WTC11 (cell line): ENCODE data around the gene NEK6. TPM values are rescaled to one million over a fixed set of nuclear protein-coding genes. Genes with fewer than 3 reads are reported as not detected.

Source experiments
- ATAC-seq: fragments of 200-7000 bp; cut with Tn5 transposase; 2 replicates; pipeline ENCODE4 v1.10.0; 2021; ENCODE audit warnings: mild to moderate bottlenecking, moderate library complexity
- CTCF ChIA-PET: fragments of 300-600 bp; sonication (Branson Sonifier 250); formaldehyde crosslinking; loops from one replicate; lab custom pipeline; 2021; ENCODE audit warnings: antibody characterized with exemption; lab: Charles Lee
- POLR2A ChIA-PET: fragments of 350-600 bp; sonication (Branson Sonifier 250); formaldehyde crosslinking; loops from one replicate; lab custom pipeline; 2021; ENCODE audit warnings: antibody characterized with exemption; lab: Charles Lee
- DNase-seq: peaks from one replicate; pipeline ENCODE4 v3.0.0; 2021; ENCODE audit warnings: low spot score
- H3K27ac Mint-ChIP-seq: 2 replicates; pipeline ENCODE4 v1.8.0; 2021; ENCODE audit warnings: mixed read lengths
- H3K27me3 Mint-ChIP-seq: 2 replicates; pipeline ENCODE4 v1.8.0; 2021; ENCODE audit warnings: low read depth, mild to moderate bottlenecking, moderate library complexity, mixed read lengths
- H3K36me3 Mint-ChIP-seq: 2 replicates; pipeline ENCODE4 v1.8.0; 2021; ENCODE audit warnings: mixed read lengths
- H3K4me1 Mint-ChIP-seq: 2 replicates; pipeline ENCODE4 v1.8.0; 2022; ENCODE audit warnings: mixed read lengths
- H3K4me3 Mint-ChIP-seq: 2 replicates; pipeline ENCODE4 v1.8.0; 2021; ENCODE audit warnings: mild to moderate bottlenecking, moderate library complexity, mixed read lengths
- H3K9me3 Mint-ChIP-seq: 2 replicates; pipeline ENCODE4 v1.8.0; 2021; ENCODE audit warnings: mixed read lengths
- ATF6 ChIP-seq: sonication (generic); formaldehyde crosslinking; IDR thresholded peaks from 2 replicates; pipeline ENCODE4 v1.8.1; 2023; ENCODE audit warnings: mild to moderate bottlenecking, missing genetic modification reagents
- CREM ChIP-seq: sonication (generic); formaldehyde crosslinking; IDR thresholded peaks from 2 replicates; pipeline ENCODE4 v1.8.1; 2022; ENCODE audit warnings: mild to moderate bottlenecking, missing genetic modification reagents, moderate library complexity
- E2F5 ChIP-seq: sonication (generic); formaldehyde crosslinking; IDR thresholded peaks from 2 replicates; pipeline ENCODE4 v1.8.1; 2022; ENCODE audit warnings: mild to moderate bottlenecking, moderate library complexity, missing genetic modification reagents
- ELF4 ChIP-seq: sonication (generic); formaldehyde crosslinking; IDR thresholded peaks from 2 replicates; pipeline ENCODE4 v1.8.1; 2022; ENCODE audit warnings: low read depth, mild to moderate bottlenecking, moderate library complexity, missing genetic modification reagents
- ETV6 ChIP-seq: sonication (generic); formaldehyde crosslinking; IDR thresholded peaks from 2 replicates; pipeline ENCODE4 v1.8.1; 2022; ENCODE audit warnings: mild to moderate bottlenecking, missing genetic modification reagents
- GRHL2 ChIP-seq: fragments of 250-450 bp; sonication (Bioruptor Pico); IDR thresholded peaks from 2 replicates; pipeline ENCODE4 v1.8.0; 2022; ENCODE audit warnings: mild to moderate bottlenecking, moderate library complexity; ENCODE audit not compliant: insufficient replicate concordance, severe bottlenecking
- GTF2I ChIP-seq: fragments of 250-450 bp; sonication (Bioruptor Pico); conservative IDR thresholded peaks from 2 replicates; pipeline ENCODE4 v1.4.0; 2021; ENCODE audit warnings: mild to moderate bottlenecking
- HMGA2 ChIP-seq: fragments of 250-450 bp; sonication (Bioruptor Pico); IDR thresholded peaks from 2 replicates; pipeline ENCODE4 v1.4.0; 2021; ENCODE audit warnings: mild to moderate bottlenecking, moderate library complexity
- IRF2 ChIP-seq: sonication (generic); formaldehyde crosslinking; IDR thresholded peaks from 2 replicates; pipeline ENCODE4 v1.8.0; 2022; ENCODE audit warnings: low read depth, missing genetic modification reagents, borderline replicate concordance
- MAX ChIP-seq: sonication (generic); formaldehyde crosslinking; IDR thresholded peaks from 2 replicates; pipeline ENCODE4 v1.8.0; 2022; ENCODE audit warnings: mild to moderate bottlenecking, missing genetic modification reagents
- MYBL2 ChIP-seq: sonication (generic); formaldehyde crosslinking; IDR thresholded peaks from 2 replicates; pipeline ENCODE4 v1.8.1; 2023; ENCODE audit warnings: mild to moderate bottlenecking, moderate library complexity, missing genetic modification reagents
- NFYB ChIP-seq: sonication (generic); formaldehyde crosslinking; conservative IDR thresholded peaks from 2 replicates; pipeline ENCODE4 v1.8.0; 2022; ENCODE audit warnings: low read depth, missing genetic modification reagents
- NR1H2 ChIP-seq: sonication (generic); formaldehyde crosslinking; IDR thresholded peaks from 2 replicates; pipeline ENCODE4 v1.9.0; 2021; ENCODE audit warnings: mild to moderate bottlenecking, moderate library complexity, missing genetic modification reagents
- NR3C1 ChIP-seq: sonication (generic); formaldehyde crosslinking; conservative IDR thresholded peaks from 2 replicates; pipeline ENCODE4 v1.8.1; 2023; ENCODE audit warnings: low read depth, mild to moderate bottlenecking, missing genetic modification reagents
- USF1 ChIP-seq: sonication (generic); formaldehyde crosslinking; IDR thresholded peaks from 2 replicates; pipeline ENCODE4 v1.8.0; 2022; ENCODE audit warnings: mild to moderate bottlenecking, missing genetic modification reagents
- ZNF138 ChIP-seq: sonication (generic); formaldehyde crosslinking; conservative IDR thresholded peaks from 2 replicates; pipeline ENCODE4 v1.8.1; 2022; ENCODE audit warnings: mild to moderate bottlenecking, moderate library complexity, missing genetic modification reagents
- ZNF671 ChIP-seq: fragments of 250-450 bp; sonication (Bioruptor Pico); IDR thresholded peaks from 2 replicates; pipeline ENCODE4 v1.8.0; 2021; ENCODE audit warnings: mild to moderate bottlenecking
- total RNA-seq: library from RNA; stranded (reverse); gene quantifications from 3 replicates; pipeline ENCODE4 v1.2.3, GENCODE V29; 2021
- TF ChIP-seq, protein P1 (sequence below): sonication (generic); formaldehyde crosslinking; IDR thresholded peaks from 2 replicates; pipeline ENCODE4 v1.8.0; 2023; ENCODE audit warnings: mild to moderate bottlenecking, missing genetic modification reagents
- TF ChIP-seq, protein P2 (sequence below): sonication (generic); formaldehyde crosslinking; IDR thresholded peaks from 2 replicates; pipeline ENCODE4 v1.8.1; 2023; ENCODE audit warnings: mild to moderate bottlenecking, missing genetic modification reagents, moderate library complexity
- TF ChIP-seq, protein P3 (sequence below): sonication (generic); formaldehyde crosslinking; IDR thresholded peaks from 2 replicates; pipeline ENCODE4 v1.8.1; 2022; ENCODE audit warnings: missing genetic modification reagents, borderline replicate concordance

NEK6 gene
- total RNA-seq, 1 experiment from 2014 or later: 23.0 TPM

- no peak for ATAC-seq
- no peak for DNase-seq
- no peaks in the 10 kb centered on the region for H3K27me3 Mint-ChIP-seq
- TF ChIP-seq NFYB: no peak
- no peak for TF ChIP-seq ETV6 (CRISPR knock-in tag)
- TF ChIP-seq MYBL2 (CRISPR knock-in tag): no peak
- TF ChIP-seq ATF6: no peak
- TF ChIP-seq, all 79 proteins: peak for 0
- Mint-ChIP-seq H3K36me3 (peaks cover 2% of the 10 kb centered on the region; the same call in 1 of the 2 replicates), H3K4me3 (no peak overlapping the region), H3K4me1 (peaks cover 9% of the 10 kb centered on the region; the same call in 1 of the 2 replicates), H3K27ac (no peak overlapping the region; the same call in 1 of the 2 replicates), H3K9me3 (no peaks in the 10 kb centered on the region)
- ChIA-PET POLR2A (no interaction called here), CTCF (no interaction called here)
Observed at GRCh38 chr9:124364141-124364540, 106.4 kb downstream of the NEK6 start.

DNA sequence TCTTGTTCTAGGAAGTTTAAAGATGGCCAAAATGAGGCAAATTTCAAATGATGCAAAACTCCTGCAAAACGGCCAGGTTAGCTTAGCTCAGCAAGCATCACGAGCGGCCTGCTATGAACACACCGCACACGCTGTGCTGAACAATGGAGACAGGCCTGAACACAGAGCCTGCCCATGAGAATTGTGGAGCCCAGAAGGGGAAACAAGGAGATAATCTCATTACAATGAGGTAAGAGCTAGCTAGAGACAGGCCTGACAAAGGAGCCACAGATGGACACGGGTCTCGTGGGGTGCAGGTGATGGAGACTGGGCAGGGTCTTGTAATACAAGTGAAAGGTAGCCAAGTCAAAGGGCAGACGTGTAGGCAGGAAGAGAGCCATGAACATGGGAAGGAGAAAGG is 107.3 kb downstream of the NEK6 start:
- ChIA-PET CTCF (interaction anchor here (1.6 kb wide), 1 partner anchor 28 kb away, joined by 4 read pairs; no protein-coding TSS in a partner anchor), POLR2A (no interaction called here)
- no peak for DNase-seq
- Mint-ChIP-seq H3K4me3 (no peak overlapping the region), H3K9me3 (no peaks in the 10 kb centered on the region), H3K27ac (peak overlapping the region; percentile 1; the same call in 1 of the 2 replicates), H3K36me3 (peaks cover 2% of the 10 kb centered on the region; the same call in 1 of the 2 replicates), H3K4me1 (peaks cover 12% of the 10 kb centered on the region), H3K27me3 (no peaks in the 10 kb centered on the region)
- ATAC-seq: no peak
- no peak for TF ChIP-seq ELF4
- TF ChIP-seq MAX: no peak
- TF ChIP-seq E2F5 (CRISPR knock-in tag): no peak
- TF ChIP-seq, protein P1, sequence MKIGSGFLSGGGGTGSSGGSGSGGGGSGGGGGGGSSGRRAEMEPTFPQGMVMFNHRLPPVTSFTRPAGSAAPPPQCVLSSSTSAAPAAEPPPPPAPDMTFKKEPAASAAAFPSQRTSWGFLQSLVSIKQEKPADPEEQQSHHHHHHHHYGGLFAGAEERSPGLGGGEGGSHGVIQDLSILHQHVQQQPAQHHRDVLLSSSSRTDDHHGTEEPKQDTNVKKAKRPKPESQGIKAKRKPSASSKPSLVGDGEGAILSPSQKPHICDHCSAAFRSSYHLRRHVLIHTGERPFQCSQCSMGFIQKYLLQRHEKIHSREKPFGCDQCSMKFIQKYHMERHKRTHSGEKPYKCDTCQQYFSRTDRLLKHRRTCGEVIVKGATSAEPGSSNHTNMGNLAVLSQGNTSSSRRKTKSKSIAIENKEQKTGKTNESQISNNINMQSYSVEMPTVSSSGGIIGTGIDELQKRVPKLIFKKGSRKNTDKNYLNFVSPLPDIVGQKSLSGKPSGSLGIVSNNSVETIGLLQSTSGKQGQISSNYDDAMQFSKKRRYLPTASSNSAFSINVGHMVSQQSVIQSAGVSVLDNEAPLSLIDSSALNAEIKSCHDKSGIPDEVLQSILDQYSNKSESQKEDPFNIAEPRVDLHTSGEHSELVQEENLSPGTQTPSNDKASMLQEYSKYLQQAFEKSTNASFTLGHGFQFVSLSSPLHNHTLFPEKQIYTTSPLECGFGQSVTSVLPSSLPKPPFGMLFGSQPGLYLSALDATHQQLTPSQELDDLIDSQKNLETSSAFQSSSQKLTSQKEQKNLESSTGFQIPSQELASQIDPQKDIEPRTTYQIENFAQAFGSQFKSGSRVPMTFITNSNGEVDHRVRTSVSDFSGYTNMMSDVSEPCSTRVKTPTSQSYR (CRISPR knock-in tag): no peak
- TF ChIP-seq, protein P2, sequence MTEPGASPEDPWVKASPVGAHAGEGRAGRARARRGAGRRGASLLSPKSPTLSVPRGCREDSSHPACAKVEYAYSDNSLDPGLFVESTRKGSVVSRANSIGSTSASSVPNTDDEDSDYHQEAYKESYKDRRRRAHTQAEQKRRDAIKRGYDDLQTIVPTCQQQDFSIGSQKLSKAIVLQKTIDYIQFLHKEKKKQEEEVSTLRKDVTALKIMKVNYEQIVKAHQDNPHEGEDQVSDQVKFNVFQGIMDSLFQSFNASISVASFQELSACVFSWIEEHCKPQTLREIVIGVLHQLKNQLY: no peak
- no peak for TF ChIP-seq ZNF138 (CRISPR knock-in tag)
- no peak for TF ChIP-seq HMGA2
- TF ChIP-seq NR3C1 (CRISPR knock-in tag): no peak

DNA sequence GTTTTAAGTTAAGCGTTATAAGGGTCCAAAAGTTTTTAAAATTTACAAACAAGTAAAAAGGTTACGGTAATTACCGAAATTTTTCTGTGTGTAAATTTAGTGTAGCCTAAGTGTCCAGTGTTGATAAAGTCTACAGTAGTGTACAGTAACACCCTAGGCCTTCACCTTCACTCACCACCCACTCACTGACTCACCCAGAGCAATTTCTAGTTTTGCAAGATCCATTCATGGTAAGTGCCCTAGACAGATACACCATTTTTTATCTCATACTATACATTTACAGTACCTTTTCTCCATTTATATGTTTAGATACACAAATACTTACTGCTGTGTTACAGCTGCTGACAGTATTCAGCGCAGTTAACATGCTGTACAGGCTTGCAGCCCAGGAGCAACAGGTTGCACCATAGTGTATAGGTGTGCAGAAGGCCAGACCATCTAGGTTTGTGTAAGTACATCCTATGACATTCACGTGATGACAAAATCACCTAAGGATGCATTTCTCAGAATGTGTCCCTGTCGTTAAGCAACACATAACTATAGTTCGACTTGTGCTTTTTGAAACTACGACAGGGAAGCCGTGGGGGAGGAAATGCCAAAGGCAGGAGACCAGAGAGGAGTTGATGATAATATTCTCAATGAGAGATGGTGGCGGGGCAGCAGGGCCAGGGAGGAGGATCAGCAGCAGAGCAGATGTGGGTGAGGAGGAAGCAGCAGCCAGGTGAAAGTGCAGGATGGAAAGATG is 108.9 kb downstream of the NEK6 start:
- TF ChIP-seq NFYB: no peak
- TF ChIP-seq, protein P3, sequence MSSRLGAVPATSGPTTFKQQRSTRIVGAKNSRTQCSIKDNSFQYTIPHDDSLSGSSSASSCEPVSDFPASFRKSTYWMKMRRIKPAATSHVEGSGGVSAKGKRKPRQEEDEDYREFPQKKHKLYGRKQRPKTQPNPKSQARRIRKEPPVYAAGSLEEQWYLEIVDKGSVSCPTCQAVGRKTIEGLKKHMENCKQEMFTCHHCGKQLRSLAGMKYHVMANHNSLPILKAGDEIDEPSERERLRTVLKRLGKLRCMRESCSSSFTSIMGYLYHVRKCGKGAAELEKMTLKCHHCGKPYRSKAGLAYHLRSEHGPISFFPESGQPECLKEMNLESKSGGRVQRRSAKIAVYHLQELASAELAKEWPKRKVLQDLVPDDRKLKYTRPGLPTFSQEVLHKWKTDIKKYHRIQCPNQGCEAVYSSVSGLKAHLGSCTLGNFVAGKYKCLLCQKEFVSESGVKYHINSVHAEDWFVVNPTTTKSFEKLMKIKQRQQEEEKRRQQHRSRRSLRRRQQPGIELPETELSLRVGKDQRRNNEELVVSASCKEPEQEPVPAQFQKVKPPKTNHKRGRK (CRISPR knock-in tag): no peak
- no peak for TF ChIP-seq CREM (CRISPR knock-in tag)
- TF ChIP-seq USF1: no peak
- TF ChIP-seq IRF2 (CRISPR knock-in tag): no peak
- no peak for TF ChIP-seq ZNF671 (CRISPR knock-in tag)
- TF ChIP-seq GRHL2 (CRISPR knock-in tag): no peak
- TF ChIP-seq MAX: no peak
- no peak for TF ChIP-seq GTF2I (CRISPR knock-in tag)
- TF ChIP-seq NR1H2 (CRISPR knock-in tag): no peak
- CTCF ChIA-PET: no interaction called here
- peaks cover 29% of the 10 kb centered on the region for H3K4me1 Mint-ChIP-seq

More for the DNA sequence above, 108.9 kb downstream of the NEK6 start:
- Mint-ChIP-seq H3K9me3 (no peaks in the 10 kb centered on the region), H3K27ac (no peak overlapping the region), H3K36me3 (peaks cover 2% of the 10 kb centered on the region; the same call in 1 of the 2 replicates), H3K27me3 (no peaks in the 10 kb centered on the region), H3K4me3 (no peak overlapping the region)
- DNase-seq: no peak
- ATAC-seq: no peak
- POLR2A ChIA-PET: no interaction called here
